Activated T-cell treated with anti-CD3 and anti-CD28 coated beads, Interleukin-2, amount 50 U/mL, for 72 hours (primary cell): ENCODE data around the gene ANKH. TPM values are rescaled to one million over a fixed set of nuclear protein-coding genes. Genes with fewer than 3 reads are reported as not detected.

Experiments
- ATAC-seq, 2 donors: fragments of 150-1000 bp; cut with Tn5 transposase; replicated peaks in 1 of 2; 2 replicates each; pipeline ENCODE4 v1.10.0; 2021; ENCODE audit warnings: moderate library complexity in 2 of 2, mild to moderate bottlenecking in 1 of 2
- DNase-seq, 2 donors: peaks; one replicate each; pipeline ENCODE4 v3.0.0; 2021 to 2022; ENCODE audit warnings: mixed read lengths in 1 of 2
- H3K27ac Mint-ChIP-seq: one replicate; pipeline ENCODE4 v1.8.0; 2022; ENCODE audit warnings: mild to moderate bottlenecking, moderate library complexity, mixed read lengths
- H3K27me3 Mint-ChIP-seq: one replicate; pipeline ENCODE4 v1.8.0; 2022; ENCODE audit warnings: low read depth, mixed read lengths
- H3K36me3 Mint-ChIP-seq, 2 donors: one replicate each; pipeline ENCODE4 v1.8.0; 2022; ENCODE audit warnings: mixed read lengths in 2 of 2, mild to moderate bottlenecking in 1 of 2; ENCODE audit not compliant: insufficient read depth in 2 of 2
- H3K4me1 Mint-ChIP-seq: one replicate; pipeline ENCODE4 v1.8.0; 2022; ENCODE audit warnings: low read depth, mixed read lengths
- H3K4me3 Mint-ChIP-seq, 2 donors: one replicate each; pipeline ENCODE4 v1.8.0; 2022; ENCODE audit warnings: mild to moderate bottlenecking in 2 of 2, mixed read lengths in 2 of 2, moderate library complexity in 2 of 2
- H3K9me3 Mint-ChIP-seq, 2 donors: one replicate each; pipeline ENCODE4 v1.8.0; 2022; ENCODE audit warnings: mixed read lengths in 2 of 2
- total RNA-seq, 2 donors: library from RNA; stranded (reverse); gene quantifications; one replicate each; pipeline ENCODE4 v1.2.3, GENCODE V29; 2022

The ANKH gene
- total RNA-seq, 2 donors from 2014 or later = 86.3 to 103 TPM

- Mint-ChIP-seq H3K27me3 (no peaks in the 10 kb centered on the region), H3K4me1 (peaks cover 92% of the 10 kb centered on the region), H3K9me3 (no peaks in the 10 kb centered on the region), H3K4me3 (peak overlapping the region; percentile 76 to 88), H3K27ac (peak overlapping the region; percentile 95), H3K36me3 (peaks cover 12 to 17% of the 10 kb centered on the region in 2 donors)
- no peak for DNase-seq
- no peak for ATAC-seq
Measured at GRCh38 chr5:14672484-14673394, 198.8 kb downstream of the ANKH start.

GRCh38 chr5:14672082-14672481 lies 199.5 kb downstream of the ANKH start:
- Mint-ChIP-seq H3K4me3 (peak overlapping the region; percentile 76 to 88), H3K36me3 (peaks cover 12 to 17% of the 10 kb centered on the region in 2 donors), H3K27me3 (no peaks in the 10 kb centered on the region), H3K4me1 (peaks cover 98% of the 10 kb centered on the region), H3K27ac (peak overlapping the region; percentile 95), H3K9me3 (no peaks in the 10 kb centered on the region)
- DNase-seq = no peak
- ATAC-seq = no peak

GRCh38 chr5:14671414-14671813 lies 200.2 kb downstream of the ANKH start:
- Mint-ChIP-seq H3K4me3 (peak overlapping the region; percentile 76 to 88), H3K36me3 (peaks cover 13 to 16% of the 10 kb centered on the region in 2 donors), H3K27me3 (no peaks in the 10 kb centered on the region), H3K9me3 (no peaks in the 10 kb centered on the region), H3K27ac (peak overlapping the region; percentile 95), H3K4me1 (peaks cover 100% of the 10 kb centered on the region)
- ATAC-seq = peak; percentile 43 to 49
- no peak for DNase-seq

GRCh38 chr5:14669975-14670374 lies 201.6 kb downstream of the ANKH start:
- ATAC-seq = peak; percentile 58 to 63
- H3K4me3 Mint-ChIP-seq = peak overlapping the region; percentile 63 to 88

GRCh38 chr5:14669415-14669814 lies 202.2 kb downstream of the ANKH start:
- no peak for DNase-seq
- peaks cover 94% of the 10 kb centered on the region for H3K4me1 Mint-ChIP-seq
- H3K36me3 Mint-ChIP-seq = peaks cover 12 to 21% of the 10 kb centered on the region in 2 donors
- ATAC-seq = no peak
- no peaks in the 10 kb centered on the region for H3K27me3 Mint-ChIP-seq
- peak overlapping the region in 1 of 2 donors; percentile 95 for H3K4me3 Mint-ChIP-seq
- H3K9me3 Mint-ChIP-seq = no peaks in the 10 kb centered on the region
- no peak overlapping the region for H3K27ac Mint-ChIP-seq

More at GRCh38 chr5:14669975-14670374, 201.6 kb downstream of the ANKH start:
- peaks cover 100% of the 10 kb centered on the region for H3K4me1 Mint-ChIP-seq
- no peaks in the 10 kb centered on the region for H3K9me3 Mint-ChIP-seq
- peak; percentile 29 to 32 for DNase-seq
- peak overlapping the region; percentile 84 for H3K27ac Mint-ChIP-seq
- peaks cover 12 to 21% of the 10 kb centered on the region in 2 donors for H3K36me3 Mint-ChIP-seq
- no peaks in the 10 kb centered on the region for H3K27me3 Mint-ChIP-seq

GRCh38 chr5:14668181-14668591 lies 203.4 kb downstream of the ANKH start:
- Mint-ChIP-seq H3K4me1 (peaks cover 90% of the 10 kb centered on the region), H3K4me3 (peak overlapping the region; percentile 89 to 95), H3K36me3 (peaks cover 10 to 17% of the 10 kb centered on the region in 2 donors), H3K27ac (peak overlapping the region; percentile 34), H3K27me3 (no peaks in the 10 kb centered on the region), H3K9me3 (no peaks in the 10 kb centered on the region)
- ATAC-seq = peak in 1 of 2 donors; percentile 14
- DNase-seq = peak; percentile 46 to 59

- Mint-ChIP-seq H3K4me3 (peak overlapping the region; percentile 89 to 95), H3K36me3 (peaks cover 10 to 17% of the 10 kb centered on the region in 2 donors), H3K27me3 (no peaks in the 10 kb centered on the region), H3K27ac (peak overlapping the region; percentile 34), H3K9me3 (no peaks in the 10 kb centered on the region), H3K4me1 (peaks cover 87% of the 10 kb centered on the region)
- DNase-seq (no peak), ATAC-seq (no peak)
Measured at GRCh38 chr5:14667770-14668169, 203.8 kb downstream of the ANKH start.

- Mint-ChIP-seq H3K36me3 (peaks cover 10 to 17% of the 10 kb centered on the region in 2 donors), H3K4me1 (peaks cover 84% of the 10 kb centered on the region), H3K9me3 (no peaks in the 10 kb centered on the region), H3K27ac (peak overlapping the region; percentile 97), H3K27me3 (no peaks in the 10 kb centered on the region), H3K4me3 (peak overlapping the region; percentile 89 to 95)
- ATAC-seq = no peak
- DNase-seq = no peak
Measured at GRCh38 chr5:14667290-14667689, 204.3 kb downstream of the ANKH start.

GRCh38 chr5:14666357-14666756 lies 205.2 kb downstream of the ANKH start:
- Mint-ChIP-seq H3K9me3 (no peaks in the 10 kb centered on the region), H3K4me1 (peaks cover 84% of the 10 kb centered on the region), H3K36me3 (peaks cover 10 to 18% of the 10 kb centered on the region in 2 donors), H3K27me3 (no peaks in the 10 kb centered on the region), H3K27ac (peak overlapping the region; percentile 97), H3K4me3 (peak overlapping the region; percentile 89 to 95)
- DNase-seq (no peak), ATAC-seq (no peak)

GRCh38 chr5:14665949-14666348 lies 205.6 kb downstream of the ANKH start:
- peak; percentile 65 to 67 for DNase-seq
- Mint-ChIP-seq H3K4me3 (peak overlapping the region; percentile 89 to 95), H3K27ac (peak overlapping the region; percentile 97), H3K27me3 (no peaks in the 10 kb centered on the region), H3K36me3 (peaks cover 10 to 18% of the 10 kb centered on the region in 2 donors), H3K9me3 (no peaks in the 10 kb centered on the region), H3K4me1 (peaks cover 84% of the 10 kb centered on the region)
- ATAC-seq = peak; percentile 30 to 35

GRCh38 chr5:14665101-14665822 lies 206.3 kb downstream of the ANKH start:
- no peaks in the 10 kb centered on the region for H3K9me3 Mint-ChIP-seq
- ATAC-seq = no peak
- H3K27ac Mint-ChIP-seq = peak overlapping the region; percentile 97
- no peaks in the 10 kb centered on the region for H3K27me3 Mint-ChIP-seq
- H3K4me1 Mint-ChIP-seq = peaks cover 84% of the 10 kb centered on the region
- H3K4me3 Mint-ChIP-seq = peak overlapping the region; percentile 89 to 95
- DNase-seq = peak; percentile 18 to 46
- H3K36me3 Mint-ChIP-seq = peaks cover 10 to 20% of the 10 kb centered on the region in 2 donors

- DNase-seq = peak; percentile 91 to 93
- no peaks in the 10 kb centered on the region for H3K9me3 Mint-ChIP-seq
- H3K27me3 Mint-ChIP-seq = no peaks in the 10 kb centered on the region
- peak within 1 kb of the TSS; percentile 89 to 97 for H3K4me3 Mint-ChIP-seq
- peak; percentile 86 to 87 for ATAC-seq
- H3K4me1 Mint-ChIP-seq = peaks cover 77% of the 10 kb centered on the region
- H3K36me3 Mint-ChIP-seq = peaks cover 7 to 20% of the 10 kb centered on the region in 2 donors
- peak within 1 kb of the TSS; percentile 97 for H3K27ac Mint-ChIP-seq
Measured at GRCh38 chr5:14664270-14665100, 207.1 kb downstream of the ANKH start, which contains the start of gene OTULIN. Gene OTULIN (plus strand): TSS chr5:14664718. CDS start chr5:14664826, 108 bp downstream.
